B cell (primary cell): ENCODE data around the gene OGDH. TPM values are rescaled to one million over a fixed set of nuclear protein-coding genes. Genes with fewer than 3 reads are reported as not detected.

Source experiments
- ATAC-seq: fragments of 200-7000 bp; cut with Tn5 transposase; one replicate; pipeline ENCODE4 v1.10.0; 2021; ENCODE audit warnings: low read depth, mild to moderate bottlenecking, moderate number of reproducible peaks, moderate library complexity
- CTCF ChIA-PET: fragments of 350-600 bp; sonication (Branson Sonifier 250); formaldehyde crosslinking; loops from one replicate; lab custom pipeline; 2021; ENCODE audit warnings: antibody characterized with exemption, inconsistent platforms; lab: Charles Lee
- POLR2A ChIA-PET: fragments of 350-600 bp; sonication (Branson Sonifier 250); formaldehyde crosslinking; loops from one replicate; lab custom pipeline; 2021; ENCODE audit warnings: antibody characterized with exemption; lab: Charles Lee
- DNase-seq: peaks from one replicate; pipeline ENCODE4 v3.0.0; 2013
- H2AFZ ChIP-seq: 2 replicates; pipeline ENCODE4 v1.6.1; 2012; ENCODE audit warnings: mild to moderate bottlenecking, low read depth, low read length; ENCODE audit not compliant: insufficient read depth, poor library complexity, severe bottlenecking
- H3K27ac ChIP-seq, 2 donors: 1 replicate in 1 of 2; 2 replicates in 1 of 2; pipeline ENCODE4 v1.5.1; 2012 to 2013; ENCODE audit warnings: low read length in 2 of 2, mild to moderate bottlenecking in 2 of 2, moderate library complexity in 1 of 2
- H3K27me3 ChIP-seq, 4 experiments: fragments of 200-600 bp in 1 of 4; sonication (generic) in 1 of 4; replicated peaks in 1 of 4; 1 replicate in 2 of 4; 2 replicates in 2 of 4; pipeline versions ENCODE4 v1.6.1 to v1.7.0; 2013 to 2016; ENCODE audit warnings: low read length in 3 of 4, mild to moderate bottlenecking in 2 of 4, mixed read lengths in 1 of 4, moderate library complexity in 1 of 4; ENCODE audit not compliant: insufficient read depth in 4 of 4, control insufficient read depth in 3 of 4; ENCODE audit errors: control extremely low read depth in 1 of 4
- H3K36me3 ChIP-seq, 2 experiments: replicated peaks in 1 of 2; 1 replicate in 1 of 2; 2 replicates in 1 of 2; pipeline versions ENCODE4 v1.6.1 to v1.7.1; 2013; ENCODE audit warnings: low read length in 1 of 2; ENCODE audit not compliant: insufficient read depth in 2 of 2, control insufficient read depth in 1 of 2; ENCODE audit errors: control extremely low read depth in 1 of 2, extremely low read depth in 1 of 2
- H3K4me1 ChIP-seq, 2 donors: fragments of 200-600 bp in 1 of 2; sonication (generic) in 1 of 2; 1 replicate in 1 of 2; 2 replicates in 1 of 2; pipeline versions ENCODE4 v1.5.1 to v1.6.1; 2013 to 2017; ENCODE audit warnings: low read length in 2 of 2; ENCODE audit not compliant: control insufficient read depth in 2 of 2, insufficient read depth in 2 of 2
- H3K4me2 ChIP-seq: replicated peaks from 2 replicates; pipeline ENCODE3; 2012; ENCODE audit warnings: mild to moderate bottlenecking, low read depth, low read length; ENCODE audit not compliant: poor library complexity, severe bottlenecking
- H3K4me3 ChIP-seq, 5 experiments: fragments of 200-600 bp in 1 of 5; sonication (generic) in 1 of 5; 1 replicate in 3 of 5; 2 replicates in 2 of 5; pipeline versions ENCODE4 v1.5.1 to v1.7.0; 2011 to 2016; ENCODE audit warnings: low read length in 4 of 5, mild to moderate bottlenecking in 4 of 5, low read depth in 2 of 5, control low read depth in 1 of 5, moderate library complexity in 1 of 5; ENCODE audit not compliant: insufficient read depth in 1 of 5; ENCODE audit errors: control extremely low read depth in 1 of 5, extremely low read depth in 1 of 5
- H3K79me2 ChIP-seq: fragments of 200-600 bp; sonication (generic); one replicate; pipeline ENCODE4 v1.6.0; 2016; ENCODE audit warnings: low read length; ENCODE audit not compliant: control insufficient read depth, insufficient read depth
- H3K9ac ChIP-seq: fragments of 200-600 bp; sonication (generic); 2 replicates; pipeline ENCODE4 v1.6.1; 2017; ENCODE audit warnings: mild to moderate bottlenecking, low read length, moderate library complexity
- H3K9me3 ChIP-seq, 3 donors: one replicate each; pipeline versions ENCODE4 v1.6.1 to v1.7.1; 2013; ENCODE audit warnings: low read length in 2 of 3; ENCODE audit not compliant: control insufficient read depth in 2 of 3, insufficient read depth in 1 of 3; ENCODE audit errors: control extremely low read depth in 1 of 3
- H4K20me1 ChIP-seq: 2 replicates; pipeline ENCODE4 v1.6.0; 2012; ENCODE audit warnings: mild to moderate bottlenecking, low read length; ENCODE audit not compliant: insufficient read depth, control insufficient read depth, poor library complexity, severe bottlenecking
- H3K27ac Mint-ChIP-seq: one replicate; pipeline ENCODE4 v1.8.0; 2021; ENCODE audit warnings: mixed read lengths
- H3K27me3 Mint-ChIP-seq: one replicate; pipeline ENCODE4 v1.8.0; 2021; ENCODE audit warnings: mixed read lengths
- H3K4me1 Mint-ChIP-seq: one replicate; pipeline ENCODE4 v1.8.0; 2021; ENCODE audit warnings: mixed read lengths
- H3K4me3 Mint-ChIP-seq: one replicate; pipeline ENCODE4 v1.8.0; 2021; ENCODE audit warnings: mixed read lengths
- H3K9me3 Mint-ChIP-seq: one replicate; pipeline ENCODE4 v1.8.0; 2022; ENCODE audit warnings: mixed read lengths; ENCODE audit not compliant: insufficient read depth
- EZH2 ChIP-seq: IDR thresholded peaks from 2 replicates; pipeline ENCODE4 v1.6.1; 2012; ENCODE audit warnings: borderline replicate concordance, low read depth, mild to moderate bottlenecking, moderate library complexity, low read length; ENCODE audit not compliant: insufficient read depth, poor library complexity, severe bottlenecking
- WGBS: methylation state at CpG from one replicate; pipeline ENCODE4 v1.1.5; 2013; ENCODE audit warnings: missing lambda C conversion rate; ENCODE audit not compliant: insufficient coverage; 5-methylcytosine and 5-hydroxymethylcytosine counted together
- intact Hi-C: fragments of 100-400 bp; cut with micrococcal nuclease; formaldehyde crosslinking; loops from one replicate; pipeline ENCODE4 v1.10.0; 2022
- polyA plus RNA-seq: library from polyadenylated mRNA; depleted of rRNA; stranded (reverse); fragments of >200 nt; gene quantifications from 2 replicates; pipeline ENCODE4 v1.2.3, GENCODE V29; 2012
- total RNA-seq, 2 donors: library from RNA; stranded (reverse); fragments of 120-200 nt in 1 of 2; gene quantifications; 1 replicate in 1 of 2; 2 replicates in 1 of 2; pipeline versions ENCODE4 v1.2.3 to v1.2.4, GENCODE V29; 2013 to 2022
- TF ChIP-seq, protein P1 (sequence below): fragments of 200-600 bp; IDR thresholded peaks from one replicate; pipeline ENCODE4 v1.8.0; 2022; ENCODE audit warnings: antibody characterized with exemption, mild to moderate bottlenecking

Gene OGDH
- total and polyA plus RNA-seq, 2 donors (not counting 1 experiment from before 2014, with no cell fraction given): 42.6 to 80.2 TPM

GRCh38 chr7:44637788-44638594, 31.6 kb downstream of the OGDH start:
- Histone ChIP-seq H3K9me3 (no peaks in the 10 kb centered on the region), H3K36me3 (no peaks in the 10 kb centered on the region), H3K4me3 (peak overlapping the region in 1 of 5 experiments; percentile 22), H3K79me2 (peaks cover 17% of the 10 kb centered on the region), H4K20me1 (no peaks in the 10 kb centered on the region), H3K27me3 (no peaks in the 10 kb centered on the region), H2AFZ (peak overlapping the region; percentile 9), H3K27ac (peak overlapping the region; percentile 83 to 93), H3K4me1 (peaks cover 53 to 78% of the 10 kb centered on the region in 2 donors), H3K9ac (peak overlapping the region; percentile 37), H3K4me2 (peak overlapping the region; percentile 61)
- DNase-seq (peak; percentile 74), ATAC-seq (peak; percentile 54)
- H3K27me3 Mint-ChIP-seq: no peaks in the 10 kb centered on the region
- H3K9me3 Mint-ChIP-seq: no peaks in the 10 kb centered on the region
- WGBS: 83% methylated on average over 1 of the region's 8 CpGs
- H3K4me1 Mint-ChIP-seq: peaks cover 67% of the 10 kb centered on the region
- TF ChIP-seq, protein P1, sequence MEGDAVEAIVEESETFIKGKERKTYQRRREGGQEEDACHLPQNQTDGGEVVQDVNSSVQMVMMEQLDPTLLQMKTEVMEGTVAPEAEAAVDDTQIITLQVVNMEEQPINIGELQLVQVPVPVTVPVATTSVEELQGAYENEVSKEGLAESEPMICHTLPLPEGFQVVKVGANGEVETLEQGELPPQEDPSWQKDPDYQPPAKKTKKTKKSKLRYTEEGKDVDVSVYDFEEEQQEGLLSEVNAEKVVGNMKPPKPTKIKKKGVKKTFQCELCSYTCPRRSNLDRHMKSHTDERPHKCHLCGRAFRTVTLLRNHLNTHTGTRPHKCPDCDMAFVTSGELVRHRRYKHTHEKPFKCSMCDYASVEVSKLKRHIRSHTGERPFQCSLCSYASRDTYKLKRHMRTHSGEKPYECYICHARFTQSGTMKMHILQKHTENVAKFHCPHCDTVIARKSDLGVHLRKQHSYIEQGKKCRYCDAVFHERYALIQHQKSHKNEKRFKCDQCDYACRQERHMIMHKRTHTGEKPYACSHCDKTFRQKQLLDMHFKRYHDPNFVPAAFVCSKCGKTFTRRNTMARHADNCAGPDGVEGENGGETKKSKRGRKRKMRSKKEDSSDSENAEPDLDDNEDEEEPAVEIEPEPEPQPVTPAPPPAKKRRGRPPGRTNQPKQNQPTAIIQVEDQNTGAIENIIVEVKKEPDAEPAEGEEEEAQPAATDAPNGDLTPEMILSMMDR: no peak
- no peak for TF ChIP-seq EZH2
- CTCF ChIA-PET: interaction anchor here (1.4 to 4.5 kb wide), 6 partner anchors 31 to 209 kb away, joined by 3 to 25 read pairs (median 6); partner anchors contain the start of genes H2AZ2 and OGDH
- peak overlapping the region; percentile 99 for H3K27ac Mint-ChIP-seq
- POLR2A ChIA-PET: interaction anchor here (0.6 to 3.2 kb wide), 8 partner anchors 9 to 134 kb away, joined by 3 to 27 read pairs (median 5); partner anchors contain the start of genes DDX56, OGDH, TMED4 and ZMIZ2
- peak overlapping the region; percentile 84 for H3K4me3 Mint-ChIP-seq
- intact Hi-C loops: loop anchor here (1.0 to 2.0 kb wide), 3 partner anchors 56 to 159 kb away; partner anchors contain the start of genes PPIA, TMED4 and ZMIZ2
